Nucleus accumbens (tissue), 56 donors: ENCODE results near the gene RAPGEF4.

Experiments used
- DNase-seq, 56 donors: peaks; one replicate each; lab custom pipeline; 2025; lab: John Stamatoyannopoulos, UW

RAPGEF4 gene

GRCh38 chr2:172735582-172736423 is at the start of gene RAPGEF4:
TSS of gene RAPGEF4 (plus strand) at chr2:172735845. CDS start at chr2:172735984, 139 bp downstream.
- DNase-seq, result peak in 1 of 56 donors; percentile 27

- DNase-seq, result no peak
These were observed 42.6 kb upstream of the RAPGEF4 start for GRCh38 chr2:172693037-172693436.

- no peak for DNase-seq
These were observed 41.9 kb upstream of the RAPGEF4 start for GRCh38 chr2:172693529-172694455.

- DNase-seq, result no peak
These were observed 38.3 kb upstream of the RAPGEF4 start for GRCh38 chr2:172697296-172697695.

GRCh38 chr2:172698041-172698863 is 37.4 kb upstream of the RAPGEF4 start:
- DNase-seq, result peak in 5 of 56 donors; percentile 4 to 44 (median 11)

- DNase-seq, result no peak
These were observed 34.4 kb upstream of the RAPGEF4 start for GRCh38 chr2:172701250-172701649.

- DNase-seq, result no peak
These were observed 33.2 kb upstream of the RAPGEF4 start for GRCh38 chr2:172702451-172702850.

- DNase-seq, result no peak
These were observed 31.3 kb upstream of the RAPGEF4 start for GRCh38 chr2:172704072-172704936.

- no peak for DNase-seq
These were observed 30.3 kb upstream of the RAPGEF4 start for GRCh38 chr2:172705352-172705751.

GRCh38 chr2:172708247-172708646 is 27.4 kb upstream of the RAPGEF4 start:
- DNase-seq, result no peak

- no peak for DNase-seq
These were observed 25.9 kb upstream of the RAPGEF4 start for GRCh38 chr2:172709566-172710291.

- peak in 16 of 56 donors; percentile 4 to 52 (median 19) for DNase-seq
These were observed 25.0 kb upstream of the RAPGEF4 start for GRCh38 chr2:172710584-172711047.

- DNase-seq, result no peak
These were observed 24.5 kb upstream of the RAPGEF4 start for GRCh38 chr2:172711110-172711509.

- DNase-seq, result no peak
These were observed 23.4 kb upstream of the RAPGEF4 start for GRCh38 chr2:172712251-172712650.

- no peak for DNase-seq
These were observed 22.2 kb upstream of the RAPGEF4 start for GRCh38 chr2:172713365-172713875.

GRCh38 chr2:172722481-172722880 is 13.2 kb upstream of the RAPGEF4 start:
- no peak for DNase-seq

GRCh38 chr2:172723286-172723685 is 12.4 kb upstream of the RAPGEF4 start:
- DNase-seq, result no peak

- DNase-seq, result no peak
These were observed 10.9 kb upstream of the RAPGEF4 start for GRCh38 chr2:172724724-172725123.
